Tibial artery (tissue), 4 donors: Measurements from ENCODE around the gene CAPN2.

Experiments used
- DNase-seq, 2 donors: peaks; one replicate each; pipeline ENCODE4 v3.0.0-alpha.2; 2019
- H3K27ac ChIP-seq, 2 donors: fragments of 200-600 bp; sonication (generic) in 1 of 2; 1 replicate in 1 of 2; 2 replicates in 1 of 2; pipeline ENCODE4 v1.5.1; 2018 to 2019; ENCODE audit warnings: mild to moderate bottlenecking in 1 of 2
- H3K27me3 ChIP-seq, 2 donors: fragments of 200-600 bp; sonication (generic) in 1 of 2; one replicate each; pipeline versions ENCODE4 v1.5.1 to v1.6.0; 2016 to 2019
- H3K36me3 ChIP-seq, 3 donors: fragments of 200-600 bp; sonication (generic) in 2 of 3; one replicate each; pipeline ENCODE4 v1.5.1; 2016 to 2019; ENCODE audit warnings: mild to moderate bottlenecking in 2 of 3
- H3K4me1 ChIP-seq, 4 donors: fragments of 200-600 bp; sonication (generic) in 2 of 4; 1 replicate in 3 of 4; 2 replicates in 1 of 4; pipeline ENCODE4 v1.5.1; 2016 to 2019
- H3K4me3 ChIP-seq, 2 donors: fragments of 200-600 bp; sonication (generic) in 1 of 2; 1 replicate in 1 of 2; 2 replicates in 1 of 2; pipeline ENCODE4 v1.5.1; 2018 to 2019; ENCODE audit warnings: mild to moderate bottlenecking in 2 of 2
- H3K9me3 ChIP-seq, 3 donors: fragments of 200-600 bp; sonication (generic) in 1 of 3; one replicate each; pipeline ENCODE4 v1.5.1; 2016 to 2019
- intact Hi-C: fragments of 100-400 bp; cut with DNase I; formaldehyde crosslinking; loops from one replicate; pipeline ENCODE4 v1.15.0; 2023; ENCODE audit warnings: low total_unique reads
- TF ChIP-seq, protein P1 (sequence below), 2 experiments: fragments of 200-600 bp in 1 of 2; fragments of 450-650 bp in 1 of 2; IDR thresholded peaks; one replicate each; pipeline ENCODE4 v1.5.1; 2017 to 2019; ENCODE audit warnings: antibody characterized with exemption in 2 of 2, mild to moderate bottlenecking in 1 of 2, moderate library complexity in 1 of 2

CAPN2 gene

GRCh38 chr1:223727541-223727940, 15.2 kb downstream of the CAPN2 start:
- no peaks in the 10 kb centered on the region for H3K9me3 ChIP-seq
- H3K36me3 ChIP-seq: peaks cover 0 to 39% (median 5%) of the 10 kb centered on the region in 3 donors
- intact Hi-C loops: no loop called here
- peak overlapping the region; percentile 39 to 64 for H3K27ac ChIP-seq
- TF ChIP-seq, protein P1, sequence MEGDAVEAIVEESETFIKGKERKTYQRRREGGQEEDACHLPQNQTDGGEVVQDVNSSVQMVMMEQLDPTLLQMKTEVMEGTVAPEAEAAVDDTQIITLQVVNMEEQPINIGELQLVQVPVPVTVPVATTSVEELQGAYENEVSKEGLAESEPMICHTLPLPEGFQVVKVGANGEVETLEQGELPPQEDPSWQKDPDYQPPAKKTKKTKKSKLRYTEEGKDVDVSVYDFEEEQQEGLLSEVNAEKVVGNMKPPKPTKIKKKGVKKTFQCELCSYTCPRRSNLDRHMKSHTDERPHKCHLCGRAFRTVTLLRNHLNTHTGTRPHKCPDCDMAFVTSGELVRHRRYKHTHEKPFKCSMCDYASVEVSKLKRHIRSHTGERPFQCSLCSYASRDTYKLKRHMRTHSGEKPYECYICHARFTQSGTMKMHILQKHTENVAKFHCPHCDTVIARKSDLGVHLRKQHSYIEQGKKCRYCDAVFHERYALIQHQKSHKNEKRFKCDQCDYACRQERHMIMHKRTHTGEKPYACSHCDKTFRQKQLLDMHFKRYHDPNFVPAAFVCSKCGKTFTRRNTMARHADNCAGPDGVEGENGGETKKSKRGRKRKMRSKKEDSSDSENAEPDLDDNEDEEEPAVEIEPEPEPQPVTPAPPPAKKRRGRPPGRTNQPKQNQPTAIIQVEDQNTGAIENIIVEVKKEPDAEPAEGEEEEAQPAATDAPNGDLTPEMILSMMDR (IDR thresholded peaks at IDR 0.05): no peak
- no peaks in the 10 kb centered on the region for H3K27me3 ChIP-seq
- peaks cover 8 to 64% (median 48%) of the 10 kb centered on the region in 4 donors for H3K4me1 ChIP-seq
- H3K4me3 ChIP-seq: no peak overlapping the region
- no peak for DNase-seq

DNA sequence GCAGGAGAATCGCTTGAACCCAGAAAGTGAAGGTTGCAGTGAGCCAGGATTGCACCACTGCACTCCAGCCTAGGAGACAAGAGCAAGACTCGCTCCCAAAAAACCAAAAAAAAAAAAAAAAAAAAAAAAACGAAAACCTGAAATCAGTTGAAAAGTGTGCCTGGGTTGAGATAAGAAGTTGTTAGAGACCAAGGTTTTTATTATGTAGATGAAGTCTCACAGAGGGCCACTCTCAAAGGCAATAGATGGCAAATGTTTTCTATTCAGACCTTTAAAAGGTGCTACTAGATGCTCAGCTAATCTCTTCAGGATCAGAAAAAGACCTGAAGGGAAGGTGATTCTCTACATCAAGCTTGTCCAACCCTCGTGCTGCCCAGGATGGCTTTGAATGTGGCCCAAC, 17.6 kb downstream of the CAPN2 start:
- peak overlapping the region; percentile 66 to 75 for H3K27ac ChIP-seq
- no peak for DNase-seq
- H3K4me1 ChIP-seq: peaks cover 8 to 82% (median 65%) of the 10 kb centered on the region in 4 donors
- no peaks in the 10 kb centered on the region for H3K27me3 ChIP-seq
- TF ChIP-seq, protein P1 (IDR thresholded peaks at IDR 0.05): no peak
- intact Hi-C loops: no loop called here
- H3K4me3 ChIP-seq: no peak overlapping the region
- H3K36me3 ChIP-seq: peaks cover 0 to 15% (median 0%) of the 10 kb centered on the region in 3 donors
- no peaks in the 10 kb centered on the region for H3K9me3 ChIP-seq

- H3K4me3 ChIP-seq: no peak overlapping the region
- intact Hi-C loops: no loop called here
- no peak for DNase-seq
- no peaks in the 10 kb centered on the region for H3K9me3 ChIP-seq
- TF ChIP-seq, protein P1 (IDR thresholded peaks at IDR 0.05): no peak
- H3K27ac ChIP-seq: peak overlapping the region; percentile 66 to 75
- peaks cover 0 to 8% (median 0%) of the 10 kb centered on the region in 3 donors for H3K36me3 ChIP-seq
- H3K4me1 ChIP-seq: peaks cover 8 to 81% (median 63%) of the 10 kb centered on the region in 4 donors
- H3K27me3 ChIP-seq: no peaks in the 10 kb centered on the region
Observed at GRCh38 chr1:223730479-223731132, 18.3 kb downstream of the CAPN2 start.

DNA sequence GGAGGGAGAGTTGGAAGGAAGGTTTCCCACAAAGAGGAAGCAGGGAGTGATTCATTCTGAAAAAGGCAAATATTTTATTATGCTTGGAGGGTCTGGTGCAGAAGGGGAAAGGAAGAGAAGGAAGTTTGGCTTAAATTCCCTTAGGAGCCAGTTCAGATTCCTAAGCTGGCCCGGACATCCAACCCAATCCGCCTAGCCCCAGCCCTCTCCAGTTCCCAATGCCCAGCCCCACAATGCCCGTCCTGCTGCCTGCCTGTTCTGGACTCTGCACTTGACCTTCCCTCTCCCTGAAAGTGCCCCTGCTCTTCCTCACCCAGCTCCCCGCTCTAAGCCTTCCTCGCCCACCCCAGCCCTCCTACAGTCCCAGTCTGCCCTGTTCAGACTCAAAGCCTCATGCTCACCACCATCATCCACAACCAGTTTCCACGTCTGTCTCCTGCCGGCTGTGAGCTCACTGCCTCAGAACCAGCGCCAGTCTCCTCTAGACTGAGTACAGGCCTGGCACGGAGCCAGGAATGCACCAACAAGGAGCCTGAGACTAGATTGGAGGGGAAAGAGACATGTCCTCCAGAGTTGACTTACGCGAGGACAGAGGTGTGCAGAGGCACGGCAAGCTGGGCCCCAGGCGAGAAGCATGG, 18.9 kb downstream of the CAPN2 start:
- Histone ChIP-seq H3K36me3 (peaks cover 0 to 6% (median 0%) of the 10 kb centered on the region in 3 donors), H3K27me3 (no peaks in the 10 kb centered on the region), H3K4me1 (peaks cover 8 to 80% (median 58%) of the 10 kb centered on the region in 4 donors), H3K27ac (peak overlapping the region; percentile 66 to 75), H3K4me3 (no peak overlapping the region), H3K9me3 (no peaks in the 10 kb centered on the region)
- peak; percentile 81 to 90 for DNase-seq
- intact Hi-C loops: no loop called here
- TF ChIP-seq, protein P1 (IDR thresholded peaks at IDR 0.05): no peak

- H3K4me1 ChIP-seq: peaks cover 3 to 78% (median 52%) of the 10 kb centered on the region in 4 donors
- peak overlapping the region; percentile 66 to 75 for H3K27ac ChIP-seq
- peaks cover 0 to 6% (median 0%) of the 10 kb centered on the region in 3 donors for H3K36me3 ChIP-seq
- H3K4me3 ChIP-seq: no peak overlapping the region
- H3K27me3 ChIP-seq: no peaks in the 10 kb centered on the region
- intact Hi-C loops: no loop called here
- no peaks in the 10 kb centered on the region for H3K9me3 ChIP-seq
- no peak for DNase-seq
- TF ChIP-seq, protein P1 (IDR thresholded peaks at IDR 0.05): no peak
Observed at GRCh38 chr1:223732993-223733798, 20.9 kb downstream of the CAPN2 start.
